Measurements from ENCODE around the gene TMEM187.

TMEM187 gene

DNA sequence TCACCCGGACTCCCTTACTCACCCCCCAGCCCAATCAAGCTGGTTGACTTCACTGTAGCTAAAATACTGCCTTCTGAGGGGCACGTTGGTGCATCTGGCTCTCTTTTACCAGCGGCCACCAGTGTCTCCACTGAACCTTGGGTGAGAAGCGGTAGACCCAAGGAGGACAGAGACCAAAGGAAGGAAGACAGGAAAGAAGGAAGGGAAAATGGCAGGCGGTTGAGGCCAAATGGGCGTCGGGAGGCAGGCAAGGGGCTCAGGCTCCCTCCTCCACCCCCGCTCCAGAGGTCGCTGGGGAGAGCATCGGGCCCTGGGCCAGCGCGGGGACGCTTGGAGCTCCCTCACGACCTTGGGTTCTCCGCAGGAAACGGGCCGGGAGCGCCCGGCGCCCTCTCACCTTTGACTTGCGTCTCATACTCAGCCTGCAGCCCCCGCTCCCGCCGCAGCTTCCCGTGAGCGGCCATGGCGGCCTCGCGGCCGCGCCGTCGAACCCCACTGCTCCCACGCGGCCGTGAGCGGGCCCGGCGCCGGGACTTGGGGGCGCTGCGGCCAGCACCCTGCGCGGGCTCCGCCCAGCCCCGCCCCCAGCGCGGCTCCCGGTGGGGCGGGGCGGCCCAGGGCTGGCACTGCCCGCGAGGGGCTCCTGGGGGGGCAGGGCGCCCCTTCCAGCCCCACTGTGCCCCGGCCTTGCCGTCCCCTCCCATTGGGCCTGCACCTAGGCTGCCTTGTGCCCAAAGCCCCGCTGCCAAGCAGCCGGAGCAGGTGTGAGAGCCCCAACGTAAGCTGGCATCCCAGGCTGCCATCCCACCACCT is 46.6 kb upstream of the TMEM187 start, which contains the start of gene ARHGAP4:
ARHGAP4 (minus strand) TSS at position 526 of the 813 bp plus-strand sequence; CDS start at position 464, 62 bp downstream.
- peaks cover 0 to 47% (median 27%) of the 10 kb centered on the region in 4 donors for H3K4me1 ChIP-seq
- intact Hi-C loops (cut with DNase I; ENCODE audit: low total_unique reads) = no loop called here
- H3K4me3 ChIP-seq = peak within 1 kb of the TSS; percentile 68 to 71

DNA sequence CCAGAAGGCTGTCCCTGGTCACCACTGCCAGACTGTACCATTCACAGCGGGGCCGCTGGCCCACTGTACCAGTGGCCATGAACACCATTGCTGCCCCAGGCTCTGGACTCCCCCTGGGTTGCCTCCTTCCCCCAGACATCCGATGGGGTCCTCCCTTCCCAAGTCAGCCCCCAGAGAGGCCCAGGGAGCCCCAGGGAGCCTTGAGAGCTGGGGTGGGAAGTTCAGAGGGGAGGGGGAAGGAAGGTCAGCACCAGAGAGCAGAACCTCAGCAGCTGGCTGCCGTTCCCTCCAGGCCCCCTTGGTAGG is 46.0 kb upstream of the TMEM187 start:
- H3K36me3 ChIP-seq = peaks cover 0 to 19% (median 15%) of the 10 kb centered on the region in 3 donors
- H3K27ac ChIP-seq = peak overlapping the region; percentile 93 to 99
- no peaks in the 10 kb centered on the region for H3K9me3 ChIP-seq
- intact Hi-C loops (cut with DNase I; ENCODE audit: low total_unique reads) = no loop called here
- H3K27me3 ChIP-seq = no peaks in the 10 kb centered on the region
- peak overlapping the region; percentile 68 to 71 for H3K4me3 ChIP-seq
- H3K4me1 ChIP-seq = peaks cover 0 to 42% (median 27%) of the 10 kb centered on the region in 4 donors
- DNase-seq = no peak
- TF ChIP-seq CTCF (IDR thresholded peaks at IDR 0.05) = no peak

More for the DNA sequence above, 46.6 kb upstream of the TMEM187 start, which contains the start of gene ARHGAP4:
- peak within 1 kb of the TSS; percentile 93 to 99 for H3K27ac ChIP-seq
- no peak for DNase-seq
- no peak for TF ChIP-seq CTCF (IDR thresholded peaks at IDR 0.05)
- no peaks in the 10 kb centered on the region for H3K27me3 ChIP-seq
- H3K9me3 ChIP-seq = no peaks in the 10 kb centered on the region
- peaks cover 0 to 14% (median 10%) of the 10 kb centered on the region in 3 donors for H3K36me3 ChIP-seq

DNA sequence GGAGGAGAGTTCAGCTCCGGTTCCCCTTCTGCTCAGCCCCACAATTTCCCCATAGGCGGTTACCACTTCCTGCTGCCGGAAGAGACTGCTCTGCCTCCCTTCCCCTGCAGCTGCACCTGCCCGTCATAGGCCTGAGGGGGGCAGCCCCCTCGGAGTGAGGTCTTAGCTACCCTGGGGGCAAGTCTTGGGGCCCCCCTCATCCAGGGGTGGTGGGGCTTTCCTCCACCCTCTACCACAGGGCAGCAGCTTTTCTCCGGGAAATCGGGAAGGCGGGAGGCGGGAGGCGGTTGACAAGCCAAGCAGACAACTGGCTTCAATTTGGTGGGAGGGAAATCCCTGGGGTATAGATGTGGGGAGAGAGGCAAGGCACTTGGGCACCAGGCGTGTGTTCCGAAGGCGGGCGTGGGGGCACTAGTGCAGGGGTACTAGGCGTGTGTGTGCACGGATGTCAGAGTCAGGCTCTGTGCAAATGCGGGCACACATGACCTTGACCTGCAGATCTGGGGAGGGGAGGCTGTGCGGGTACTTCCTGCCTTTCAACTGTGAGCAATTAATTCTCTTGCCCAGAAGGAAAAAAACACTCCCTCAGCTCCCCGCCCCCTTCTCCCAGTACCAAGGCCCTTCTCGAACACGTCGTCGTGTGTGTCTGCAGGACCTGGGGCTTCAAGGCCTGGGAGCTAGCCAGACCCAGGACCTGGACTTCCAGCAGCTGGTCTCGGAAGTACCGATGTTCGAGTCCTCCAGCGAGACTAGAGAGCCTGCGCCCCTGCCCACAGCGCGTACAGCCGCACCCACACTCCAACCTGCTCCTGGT is 45.5 kb upstream of the TMEM187 start:
- Histone ChIP-seq H3K9me3 (no peaks in the 10 kb centered on the region), H3K4me1 (peaks cover 0 to 39% (median 26%) of the 10 kb centered on the region in 4 donors), H3K4me3 (peak overlapping the region; percentile 68 to 71), H3K36me3 (peaks cover 0 to 25% (median 21%) of the 10 kb centered on the region in 3 donors), H3K27ac (peak overlapping the region; percentile 93 to 99), H3K27me3 (no peaks in the 10 kb centered on the region)
- intact Hi-C loops (cut with DNase I; ENCODE audit: low total_unique reads) = no loop called here
- no peak for TF ChIP-seq CTCF (IDR thresholded peaks at IDR 0.05)
- DNase-seq = peak; percentile 34 to 74

- peak overlapping the region; percentile 93 to 99 for H3K27ac ChIP-seq
- no peaks in the 10 kb centered on the region for H3K9me3 ChIP-seq
- peaks cover 0 to 39% (median 26%) of the 10 kb centered on the region in 4 donors for H3K4me1 ChIP-seq
- intact Hi-C loops (cut with DNase I; ENCODE audit: low total_unique reads) = no loop called here
- DNase-seq = no peak
- no peaks in the 10 kb centered on the region for H3K27me3 ChIP-seq
- no peak for TF ChIP-seq CTCF (IDR thresholded peaks at IDR 0.05)
- H3K4me3 ChIP-seq = peak overlapping the region; percentile 68 to 71
- peaks cover 0 to 30% (median 24%) of the 10 kb centered on the region in 3 donors for H3K36me3 ChIP-seq
Measured at GRCh38 chrX:153927672-153927921, 45.0 kb upstream of the TMEM187 start.

DNA sequence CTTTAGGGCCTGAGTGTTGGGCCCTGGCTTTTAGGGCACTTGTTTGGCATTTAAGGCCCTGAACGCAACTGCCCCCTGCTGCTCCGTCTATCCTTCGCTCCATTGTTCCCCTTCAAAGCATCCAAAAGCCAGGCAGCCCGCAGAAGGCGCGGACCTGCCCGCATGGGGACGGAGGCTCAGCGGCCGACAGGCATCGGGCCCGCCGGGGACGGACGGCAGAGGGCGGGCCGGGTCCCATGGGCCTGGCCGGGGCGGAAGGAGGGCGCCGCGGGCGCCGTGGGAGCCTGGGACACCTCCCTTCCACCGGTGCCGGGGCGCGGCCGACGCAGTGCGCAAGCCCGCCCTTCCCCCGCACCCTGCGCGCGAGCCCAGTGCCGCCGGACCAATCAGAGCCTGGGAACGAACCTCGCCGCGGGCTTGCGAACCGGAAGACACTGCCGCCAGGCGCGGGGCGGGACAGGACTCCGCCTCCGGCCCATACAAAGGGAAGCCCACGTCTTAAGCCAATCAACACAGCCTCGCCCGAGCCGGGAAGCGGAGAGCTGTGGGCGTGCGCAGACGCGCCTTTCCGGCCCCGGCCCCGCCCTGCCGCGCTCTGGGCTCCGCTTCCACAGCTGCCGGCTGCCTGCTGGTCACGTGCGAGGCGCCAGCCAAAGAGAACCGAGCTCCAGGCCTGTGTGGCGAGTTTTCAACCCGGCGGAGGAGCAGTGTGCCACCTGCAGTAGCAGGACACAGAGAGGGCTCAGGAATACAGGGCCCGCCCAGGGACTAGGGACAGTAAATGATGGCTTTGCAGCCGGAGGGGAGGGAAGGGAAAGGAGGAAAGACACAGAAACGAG is 44.4 kb upstream of the TMEM187 start:
- intact Hi-C loops (cut with DNase I; ENCODE audit: low total_unique reads) = no loop called here
- Histone ChIP-seq H3K4me3 (peak overlapping the region; percentile 68 to 71), H3K27me3 (no peaks in the 10 kb centered on the region), H3K27ac (peak overlapping the region; percentile 93 to 99), H3K36me3 (peaks cover 0 to 36% (median 24%) of the 10 kb centered on the region in 3 donors), H3K9me3 (no peaks in the 10 kb centered on the region), H3K4me1 (peaks cover 0 to 38% (median 25%) of the 10 kb centered on the region in 4 donors)
- peak in 1 of 2 experiments; percentile 21 for TF ChIP-seq CTCF (IDR thresholded peaks at IDR 0.05)
- DNase-seq = peak; percentile 94 to 98

Measured in tibial artery (tissue), 4 donors.